ENCODE data around the gene BCHE. TPM values are rescaled to one million over a fixed set of nuclear protein-coding genes. Genes with fewer than 3 reads are reported as not detected.
"Not testable (repeated sequence)": the region's sequence is repeated elsewhere in the genome, so short reads cannot be mapped to it uniquely, and the experiment has no call there.

Gene BCHE
- total RNA-seq, 1 donor from 2014 or later, result under 0.01 TPM

DNA sequence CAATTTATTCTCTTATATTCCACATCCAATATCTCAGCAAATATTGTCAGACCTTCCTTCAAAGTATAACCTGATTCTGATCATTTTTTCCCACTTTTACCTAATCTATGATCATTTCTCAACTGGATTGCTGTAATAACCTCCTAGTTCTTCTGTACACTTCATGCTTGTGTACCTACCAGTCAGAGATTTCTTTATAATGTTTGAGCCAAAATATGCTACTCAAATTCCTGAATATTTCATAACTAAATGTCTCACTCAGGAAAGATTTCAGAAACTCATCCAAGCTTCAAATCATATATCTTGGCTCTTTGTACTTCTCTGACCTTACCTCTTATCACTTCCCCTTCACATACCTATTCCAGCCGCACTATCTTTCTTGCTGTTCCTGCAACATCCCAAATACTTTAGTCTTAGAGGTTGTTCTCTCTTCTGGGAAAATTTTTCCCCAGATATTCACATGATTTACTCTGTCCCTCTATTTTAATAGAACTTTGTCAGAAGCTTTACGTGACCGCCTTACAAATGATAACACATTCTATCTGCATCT is 20.0 kb downstream of the BCHE start:
- no peak for DNase-seq (ENCODE audit: low read depth, low spot score)

DNA sequence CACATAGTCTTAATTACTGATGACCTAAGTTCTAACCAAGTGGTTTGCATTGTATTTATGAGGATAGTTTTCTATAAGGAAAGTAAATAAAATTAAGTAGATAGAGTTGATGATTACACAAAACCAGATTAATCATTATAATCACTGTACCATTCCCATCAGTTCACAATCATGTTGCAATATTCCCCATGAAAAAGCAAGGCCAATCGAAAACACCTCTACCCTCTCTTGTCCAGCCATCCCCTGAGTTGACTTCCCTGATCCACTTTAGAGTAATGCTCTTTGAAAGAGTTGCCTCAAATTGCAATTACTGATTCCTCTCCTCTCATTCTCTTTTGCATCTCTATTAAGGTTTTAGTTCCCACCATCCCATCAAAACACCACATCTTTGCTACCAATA is 21.0 kb downstream of the BCHE start:
- no peak for DNase-seq (ENCODE audit: low read depth, low spot score)

DNA sequence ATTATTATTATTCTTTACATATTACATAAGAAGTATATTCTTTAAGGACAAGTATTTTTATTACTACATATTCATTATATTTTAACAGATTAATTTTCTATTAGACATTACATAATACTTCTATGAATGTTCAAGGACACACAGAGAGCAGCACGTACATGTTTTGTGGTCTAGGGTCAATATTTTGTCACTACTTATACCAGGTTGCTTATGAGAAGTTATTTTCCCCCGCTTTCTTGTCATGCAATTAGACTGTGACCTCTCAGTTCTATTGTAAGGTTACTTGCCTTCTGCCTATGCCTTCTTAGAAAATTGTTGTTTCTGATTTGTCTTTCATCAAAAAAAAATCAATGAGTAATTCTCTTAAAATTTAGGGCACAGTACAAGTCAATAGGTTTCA is 21.5 kb downstream of the BCHE start:
- no peak for DNase-seq (ENCODE audit: low read depth, low spot score)

DNA sequence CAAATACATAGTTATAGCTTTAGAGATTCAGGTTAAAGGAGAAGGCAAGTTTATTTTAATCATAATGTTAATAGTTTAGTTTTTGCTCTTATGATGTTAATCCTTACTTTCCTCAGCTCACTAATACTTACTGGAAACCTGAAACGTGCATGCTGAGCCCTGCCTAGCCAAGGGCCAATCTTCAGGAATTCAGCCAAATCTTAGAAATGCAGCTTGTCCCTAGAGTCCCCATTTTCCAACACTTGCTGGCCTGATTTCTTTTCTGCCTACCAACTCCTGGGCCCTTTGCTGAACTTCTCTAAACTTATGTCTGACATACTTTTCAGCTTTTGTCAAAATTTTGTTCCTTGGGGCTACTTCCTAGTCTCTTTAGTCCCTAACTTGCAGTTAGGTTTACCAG is 22.8 kb downstream of the BCHE start:
- DNase-seq (ENCODE audit: low read depth, low spot score), result no peak

DNA sequence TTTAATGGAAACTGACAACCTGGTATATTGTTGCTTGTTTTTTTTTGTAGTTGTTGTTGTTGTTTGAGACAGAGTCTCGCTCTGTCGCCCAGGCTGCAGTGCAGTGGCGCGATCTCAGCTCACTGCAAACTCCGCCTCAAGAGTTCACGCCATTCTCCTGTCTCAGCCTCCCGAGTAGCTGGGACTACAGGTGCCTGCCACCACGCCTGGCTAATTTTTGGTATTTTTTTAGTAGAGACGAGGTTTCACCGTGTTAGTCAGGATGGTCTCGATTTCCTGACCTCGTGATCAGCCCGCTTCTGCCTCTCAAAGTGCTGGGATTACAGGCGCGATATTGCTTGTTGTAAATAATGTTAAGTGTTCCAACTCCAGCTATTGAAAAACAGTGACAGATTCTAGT is 29.3 kb downstream of the BCHE start:
- not testable (repeated sequence) for DNase-seq (ENCODE audit: low read depth, low spot score)

DNA sequence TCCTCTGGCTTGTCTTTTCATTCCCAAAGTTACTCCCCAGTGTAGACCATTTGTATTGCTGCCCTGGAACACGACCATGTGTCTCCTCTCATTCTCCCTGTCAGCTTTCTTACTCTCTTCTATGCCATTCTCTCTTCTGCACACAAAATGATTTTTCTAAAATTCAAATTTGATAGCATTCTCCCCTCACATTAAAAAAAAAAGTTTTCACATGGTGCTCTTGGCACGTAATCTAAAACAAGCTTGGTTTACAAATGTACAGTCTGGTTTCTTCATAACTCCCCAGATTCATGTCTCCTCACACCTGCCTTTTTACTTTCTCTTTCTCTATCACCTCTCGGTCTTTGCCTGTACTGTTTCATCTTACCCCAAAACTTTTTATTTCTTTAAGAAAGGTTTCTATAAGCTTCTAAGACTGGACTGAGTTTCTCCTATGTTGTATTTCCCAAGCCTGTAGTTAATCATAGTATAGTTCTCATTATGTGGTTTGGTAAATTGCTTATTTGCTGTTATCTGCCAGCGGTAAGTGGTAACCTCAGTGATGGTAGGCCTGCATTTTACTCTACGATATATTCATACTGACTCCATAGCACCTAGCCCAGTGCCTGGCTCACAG is 31.2 kb downstream of the BCHE start:
- no peak for DNase-seq (ENCODE audit: low read depth, low spot score)

DNA sequence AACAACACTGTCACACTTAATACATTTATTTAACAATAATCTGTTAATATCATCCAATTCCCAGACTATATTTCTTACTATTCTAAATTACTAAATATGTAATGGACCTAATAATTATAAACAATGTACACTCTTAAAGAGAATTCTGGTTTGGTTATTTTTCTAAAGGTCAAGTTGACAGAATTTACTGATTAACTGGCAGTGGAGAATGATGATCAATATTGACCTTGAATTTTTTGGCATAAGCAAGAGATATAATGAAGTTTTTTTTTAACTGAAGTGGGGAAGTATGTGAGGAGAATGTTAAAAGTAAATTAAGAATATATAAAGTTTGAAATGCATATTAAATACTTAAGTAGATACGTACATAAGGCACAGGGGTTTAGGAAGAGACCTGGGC is 33.8 kb downstream of the BCHE start:
- DNase-seq (ENCODE audit: low read depth, low spot score), result no peak

DNA sequence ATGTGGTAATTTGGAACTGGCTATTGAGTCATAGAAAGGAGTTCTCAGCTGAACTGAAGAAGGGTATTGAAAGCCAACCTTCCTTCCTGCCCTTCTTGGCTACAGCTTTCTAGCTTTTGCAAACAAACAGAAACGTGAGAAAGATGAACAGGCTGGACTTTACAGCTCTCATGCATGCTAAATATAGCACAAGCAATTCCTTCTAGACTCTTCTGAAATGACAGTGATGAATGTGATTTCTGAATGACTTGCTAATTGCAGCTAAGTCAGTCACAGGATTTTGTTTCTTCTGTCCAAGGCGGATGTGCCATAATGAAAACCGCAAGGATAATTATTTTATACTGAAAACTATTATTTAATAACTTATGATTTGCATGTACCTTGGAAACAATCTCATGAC is 36.3 kb downstream of the BCHE start:
- DNase-seq (ENCODE audit: low read depth, low spot score), result no peak

DNA sequence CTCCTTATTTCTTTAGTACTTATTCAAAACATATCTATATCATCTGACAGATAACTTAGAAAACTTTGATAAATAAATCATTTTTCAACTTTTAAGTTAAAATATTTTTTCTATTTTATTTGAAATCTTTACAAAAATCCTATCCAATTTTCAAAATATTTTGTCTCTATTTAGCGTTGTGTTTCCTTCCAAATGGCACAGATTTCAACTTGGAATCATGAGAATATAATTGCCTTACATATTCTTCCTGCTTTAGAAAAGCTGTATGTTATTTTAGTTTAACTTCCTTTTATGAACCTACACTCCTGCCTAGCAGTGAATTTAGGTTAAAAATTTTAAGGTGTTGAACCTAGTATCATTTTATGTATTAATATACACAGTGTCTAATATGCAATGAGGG is 38.2 kb downstream of the BCHE start:
- no peak for DNase-seq (ENCODE audit: low read depth, low spot score)

DNA sequence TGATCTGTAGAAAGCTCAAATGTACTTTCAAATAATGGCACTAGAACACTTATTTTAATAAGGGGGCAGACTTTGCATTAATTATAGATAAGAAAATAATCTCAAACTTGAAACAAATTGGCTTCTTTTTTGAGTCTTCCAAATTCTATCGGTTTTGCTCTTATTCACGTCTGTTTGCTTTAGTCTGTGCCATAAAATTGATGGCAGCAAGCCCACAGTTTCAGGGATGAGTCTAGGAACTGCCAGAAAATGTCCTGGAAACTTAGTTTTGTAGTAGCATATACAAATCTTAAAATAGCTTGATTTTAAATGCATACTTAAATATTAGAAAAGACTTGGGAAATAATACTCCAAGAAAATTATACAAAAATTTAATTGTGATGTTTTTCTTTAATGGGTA is 39.7 kb downstream of the BCHE start:
- no peak for DNase-seq (ENCODE audit: low read depth, low spot score)

DNA sequence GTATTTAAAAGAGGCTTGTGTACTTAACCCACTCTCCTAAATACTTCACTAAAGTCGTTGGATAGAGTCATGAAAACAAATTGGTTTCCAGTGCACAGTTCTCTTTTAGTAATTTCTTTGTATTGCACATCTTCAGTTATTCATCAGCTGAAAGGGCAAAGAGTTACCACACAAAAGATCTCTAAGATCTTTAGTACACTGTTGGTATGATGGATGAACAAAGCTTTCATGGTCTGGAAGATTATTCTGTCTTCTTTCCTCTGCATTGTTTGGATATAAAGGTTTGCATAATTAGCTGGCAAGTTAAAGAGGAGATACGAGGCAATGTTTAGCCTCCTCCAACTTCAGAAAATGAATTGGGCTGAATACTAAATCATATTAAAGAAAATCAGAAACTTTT is 40.5 kb downstream of the BCHE start:
- no peak for DNase-seq (ENCODE audit: low read depth, low spot score)

DNA sequence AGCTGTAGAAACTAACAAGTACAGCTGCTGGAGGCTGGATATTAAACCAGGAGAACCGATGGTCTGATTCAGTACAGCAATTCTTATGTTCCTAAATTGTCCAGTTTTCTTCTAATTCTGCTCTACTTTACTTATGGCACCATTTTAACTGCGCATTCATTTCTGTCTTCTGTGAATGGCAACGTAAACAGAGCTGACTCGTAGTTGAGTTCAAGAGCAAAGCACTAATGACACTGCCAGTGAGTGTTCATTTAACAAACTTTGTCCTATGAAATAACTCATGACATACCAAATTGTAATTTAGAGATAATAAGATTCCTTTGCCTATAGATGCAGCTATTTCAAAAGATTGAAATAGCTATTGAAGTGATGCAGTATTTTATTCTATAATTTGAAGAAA is 48.7 kb downstream of the BCHE start:
- DNase-seq (ENCODE audit: low read depth, low spot score), result no peak

DNA sequence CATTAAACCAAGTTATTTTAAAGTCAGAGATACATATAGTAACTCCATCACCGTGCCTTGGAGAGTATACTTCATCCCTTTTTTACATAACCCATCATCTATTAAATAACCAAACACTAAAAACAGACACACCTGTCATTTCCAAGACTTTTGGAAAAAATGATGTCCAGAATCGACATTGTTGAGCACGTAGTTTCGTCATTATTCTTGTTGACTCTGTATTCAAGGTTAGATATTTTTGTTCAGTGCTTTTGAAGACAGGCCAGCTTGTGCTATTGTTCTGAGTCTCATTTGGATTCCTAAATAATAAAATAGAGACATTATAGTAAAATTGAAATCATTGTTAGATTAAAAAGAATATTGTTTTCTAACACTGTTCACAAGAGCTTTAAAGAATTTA is 51.2 kb downstream of the BCHE start:
- DNase-seq (ENCODE audit: low read depth, low spot score), result no peak

DNA sequence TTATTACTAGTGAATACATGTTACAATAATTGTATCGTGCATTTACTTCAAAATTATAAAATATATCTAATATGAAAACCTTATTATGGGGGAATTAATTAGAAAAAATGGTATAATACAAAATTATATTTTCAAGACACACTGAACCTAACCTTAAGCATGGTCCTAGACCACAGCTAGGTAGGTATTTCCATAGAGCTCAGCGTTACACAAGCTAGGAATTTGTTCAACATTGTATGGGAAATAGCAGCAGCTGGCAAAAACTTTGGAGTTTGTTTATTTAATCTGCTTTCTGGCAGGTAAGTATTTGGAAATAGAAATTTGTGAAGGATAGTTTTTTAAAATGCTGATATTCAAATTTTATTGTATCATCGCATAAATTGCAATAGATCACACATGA is 52.9 kb downstream of the BCHE start:
- DNase-seq (ENCODE audit: low read depth, low spot score), result no peak

DNA sequence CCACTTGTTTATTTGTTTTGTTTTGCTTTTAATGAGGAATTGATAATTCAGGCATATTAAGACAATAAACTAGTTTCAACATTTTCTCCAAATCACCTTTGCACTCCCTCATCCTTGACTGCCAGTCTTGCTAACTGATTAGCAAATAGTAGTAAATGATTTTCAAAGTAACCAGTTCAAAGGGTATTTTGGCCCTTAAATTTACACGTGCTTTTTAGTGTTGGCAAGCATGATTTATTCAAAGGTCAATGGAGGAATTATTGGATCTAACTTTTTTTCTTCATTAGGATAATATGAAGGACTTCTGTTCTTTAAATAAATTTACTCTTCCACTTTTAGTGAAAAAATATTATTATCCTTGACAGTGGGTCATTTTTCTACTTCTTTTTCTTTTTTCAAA is 53.8 kb downstream of the BCHE start:
- DNase-seq (ENCODE audit: low read depth, low spot score), result no peak

DNA sequence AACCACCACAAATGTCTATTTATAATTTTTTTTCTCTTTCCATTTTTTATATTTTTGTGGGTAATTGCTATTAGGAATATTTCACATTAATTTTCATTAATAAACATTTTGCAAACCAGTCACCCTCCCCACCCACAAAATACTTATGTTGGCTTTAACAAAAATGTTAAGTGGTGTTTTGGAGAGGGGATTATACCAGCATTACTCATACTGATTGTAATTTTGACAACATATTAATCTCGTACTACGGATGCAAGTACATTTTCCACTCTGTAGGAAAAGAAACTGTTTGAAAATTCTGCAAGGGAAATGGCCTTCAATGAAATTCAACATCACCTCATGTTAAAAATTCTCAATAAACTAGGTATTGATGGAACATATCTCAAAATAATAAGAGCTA is 58.3 kb downstream of the BCHE start:
- no peak for DNase-seq (ENCODE audit: low read depth, low spot score)

DNA sequence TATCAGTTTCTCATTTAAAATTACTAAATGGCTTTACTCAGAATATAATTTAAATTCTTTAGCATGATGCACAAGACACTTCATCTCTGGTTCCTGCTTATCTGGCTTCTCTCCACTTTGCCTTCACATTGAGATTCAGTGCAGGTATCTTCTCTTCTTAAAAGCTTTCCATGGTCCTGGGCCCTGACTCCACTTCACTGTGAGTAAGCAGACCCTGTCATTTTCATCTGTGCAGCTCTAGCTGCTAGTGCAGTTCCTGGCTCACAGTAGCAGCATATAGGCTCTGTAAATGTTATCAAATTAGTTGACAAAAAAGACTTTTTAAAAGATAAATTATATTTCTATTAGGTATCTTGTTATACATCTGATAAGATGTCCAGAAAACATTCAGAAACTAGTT is 58.8 kb downstream of the BCHE start:
- no peak for DNase-seq (ENCODE audit: low read depth, low spot score)

DNA sequence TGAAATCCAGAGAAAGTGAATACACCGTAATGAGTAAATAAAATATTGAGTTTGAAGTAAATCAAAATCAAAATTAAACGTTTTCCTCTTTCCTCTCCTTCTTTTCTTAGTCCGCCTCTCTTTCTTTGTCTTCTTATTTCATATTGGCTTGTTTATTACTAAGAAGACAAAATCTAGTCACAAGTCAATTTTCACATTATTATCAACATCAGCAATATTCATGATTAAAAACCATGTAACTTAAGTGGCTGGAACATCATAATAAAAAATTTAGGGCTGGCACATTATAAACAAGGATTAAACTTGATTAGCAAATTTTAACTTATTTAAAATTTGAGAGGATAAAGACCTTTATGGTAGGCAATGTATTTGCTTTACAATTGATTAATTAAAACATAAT is 61.4 kb downstream of the BCHE start:
- DNase-seq (ENCODE audit: low read depth, low spot score), result no peak

DNA sequence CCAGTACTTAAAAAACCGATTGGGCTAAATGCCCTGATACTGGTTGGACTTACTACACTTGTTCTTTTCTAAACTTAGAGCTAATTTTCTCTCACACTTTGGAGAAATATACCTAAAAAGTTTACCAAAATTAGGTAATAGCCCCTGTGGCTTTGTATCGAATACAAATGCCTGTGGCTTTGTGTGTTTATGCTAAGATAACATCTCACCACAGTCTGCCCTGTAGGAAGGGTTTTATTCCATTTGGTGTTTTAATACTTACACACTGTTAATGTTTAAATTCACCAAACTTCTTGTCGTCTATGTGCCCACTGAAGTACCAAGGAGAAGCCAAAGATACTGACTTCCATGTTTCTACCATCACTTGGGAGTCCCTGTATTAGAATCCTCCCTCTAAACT is 66.4 kb downstream of the BCHE start:
- no peak for DNase-seq (ENCODE audit: low read depth, low spot score)

DNA sequence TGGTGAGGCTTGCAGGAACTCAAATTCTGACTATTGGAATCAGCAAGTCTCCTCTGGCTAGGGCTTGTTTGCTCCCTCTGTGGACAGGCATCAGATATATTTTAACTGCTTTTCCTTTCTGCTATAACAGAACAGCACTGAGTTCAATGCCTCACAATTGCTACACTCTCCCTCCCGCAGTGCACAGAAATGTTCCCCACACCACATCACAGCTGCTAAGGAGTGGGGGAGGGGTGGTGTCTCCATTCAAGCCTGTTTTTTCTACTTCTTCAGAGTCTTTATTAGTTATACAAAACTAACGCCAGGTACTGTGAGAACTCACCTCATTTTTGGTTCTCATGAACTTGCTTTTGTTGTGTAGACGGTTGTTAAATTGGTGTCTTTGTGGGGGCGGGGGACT is 68.5 kb downstream of the BCHE start:
- DNase-seq (ENCODE audit: low read depth, low spot score), result no peak

DNA sequence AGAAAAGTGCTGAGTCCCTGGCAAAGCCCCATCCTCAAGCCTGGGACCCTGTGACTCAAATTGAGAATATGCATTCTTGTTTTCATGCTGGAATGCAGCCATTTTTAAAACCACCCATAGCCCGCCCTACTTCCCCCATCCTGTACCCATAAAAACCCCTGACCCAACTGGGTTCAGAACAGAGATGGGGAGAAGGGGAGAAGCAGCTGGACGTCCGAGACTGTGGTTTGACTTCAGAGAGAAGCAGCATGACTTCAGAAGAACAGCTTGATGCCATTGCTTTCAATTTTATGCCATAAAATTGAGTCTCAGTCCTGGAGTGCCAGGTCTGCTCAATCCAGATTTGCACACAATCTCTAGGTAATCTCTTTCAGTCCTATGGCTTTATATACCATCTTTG is 78.2 kb downstream of the BCHE start:
- DNase-seq (ENCODE audit: low read depth, low spot score), result no peak

DNA sequence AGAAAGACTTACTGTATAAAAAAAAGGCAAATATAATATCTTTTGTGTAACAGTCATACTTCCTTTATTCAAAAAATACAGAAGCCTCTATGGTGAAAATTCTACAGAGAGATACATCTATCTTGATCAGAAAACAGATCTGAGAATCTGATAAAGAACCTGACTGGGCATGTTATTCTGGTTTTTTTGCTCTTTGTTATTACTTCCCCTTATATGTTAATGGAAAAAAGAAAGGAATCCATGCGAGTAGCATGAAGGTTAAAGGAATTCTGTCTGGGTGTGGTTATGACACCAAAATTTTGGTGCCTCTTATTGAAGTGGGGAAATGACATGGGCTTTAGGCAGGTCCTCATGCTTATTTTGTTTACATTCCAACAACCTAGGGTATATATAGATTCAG is 81.7 kb downstream of the BCHE start:
- no peak for DNase-seq (ENCODE audit: low read depth, low spot score)

DNA sequence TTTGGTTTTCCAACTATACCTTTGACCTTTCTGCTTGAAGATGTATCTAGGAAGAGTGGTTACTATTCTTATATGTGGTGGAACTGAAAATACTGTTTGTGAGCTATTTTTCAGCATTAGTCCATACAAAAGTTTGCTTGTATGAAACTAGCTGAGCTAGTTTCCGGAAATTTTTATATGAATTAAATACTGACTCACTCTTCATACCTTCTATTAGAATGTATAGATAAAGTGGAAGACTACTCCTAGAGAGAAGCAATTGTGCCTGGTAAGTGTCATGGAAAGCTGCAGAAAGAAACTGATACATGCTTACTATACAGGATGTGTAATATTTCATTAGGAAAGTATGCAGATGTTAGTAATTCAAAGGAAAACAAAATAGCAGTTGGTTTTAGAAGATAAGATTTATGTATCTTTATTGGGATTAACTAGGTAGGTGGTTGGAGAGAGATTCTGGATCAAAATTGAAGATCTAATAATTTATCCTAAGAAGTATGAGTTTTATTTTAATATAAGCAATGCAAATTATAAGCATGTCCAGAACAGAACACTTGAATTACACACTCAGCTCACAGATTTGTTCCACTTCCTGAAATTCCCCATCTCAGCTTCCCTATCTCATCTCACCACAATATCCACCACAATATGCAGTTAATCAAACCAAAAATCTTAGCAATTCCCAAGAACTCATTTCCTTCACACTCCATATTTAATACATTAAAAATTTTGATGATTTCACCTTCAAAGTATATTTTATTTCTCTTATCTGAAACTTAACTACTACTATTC is 82.8 kb downstream of the BCHE start:
- no peak for DNase-seq (ENCODE audit: low read depth, low spot score)
